ENCODE results near the gene NBL1.

Gene NBL1

GRCh38 chr1:19643602-19644394, at the start of gene NBL1:
TSS of gene NBL1 (plus strand) at chr1:19644311. CDS start at chr1:19655031, 10,720 bp downstream.
- peak; percentile 69 for DNase-seq (ENCODE audit: low read depth)

GRCh38 chr1:19596065-19596713, 47.9 kb upstream of the NBL1 start:
- peak; percentile 2 for DNase-seq (ENCODE audit: low read depth)

GRCh38 chr1:19596714-19597495, 47.2 kb upstream of the NBL1 start:
- DNase-seq (ENCODE audit: low read depth), result peak; percentile 91

- DNase-seq (ENCODE audit: low read depth), result no peak
Measured at GRCh38 chr1:19597496-19598309, 46.4 kb upstream of the NBL1 start.

GRCh38 chr1:19599810-19600209, 44.3 kb upstream of the NBL1 start:
- no peak for DNase-seq (ENCODE audit: low read depth)

GRCh38 chr1:19602486-19602885, 41.6 kb upstream of the NBL1 start:
- no peak for DNase-seq (ENCODE audit: low read depth)

GRCh38 chr1:19605967-19606366, 38.1 kb upstream of the NBL1 start:
- no peak for DNase-seq (ENCODE audit: low read depth)

GRCh38 chr1:19606817-19607642, 37.1 kb upstream of the NBL1 start:
- DNase-seq (ENCODE audit: low read depth), result no peak

- DNase-seq (ENCODE audit: low read depth), result no peak
Measured at GRCh38 chr1:19608232-19608631, 35.9 kb upstream of the NBL1 start.

- no peak for DNase-seq (ENCODE audit: low read depth)
Measured at GRCh38 chr1:19610282-19610981, 33.7 kb upstream of the NBL1 start.

- DNase-seq (ENCODE audit: low read depth), result no peak
Measured at GRCh38 chr1:19612530-19612929, 31.6 kb upstream of the NBL1 start.

- DNase-seq (ENCODE audit: low read depth), result no peak
Measured at GRCh38 chr1:19613171-19613703, 30.9 kb upstream of the NBL1 start.

- DNase-seq (ENCODE audit: low read depth), result no peak
Measured at GRCh38 chr1:19615438-19615837, 28.7 kb upstream of the NBL1 start.

- DNase-seq (ENCODE audit: low read depth), result no peak
Measured at GRCh38 chr1:19616489-19616888, 27.6 kb upstream of the NBL1 start.

- DNase-seq (ENCODE audit: low read depth), result no peak
Measured at GRCh38 chr1:19617376-19617775, 26.7 kb upstream of the NBL1 start.

GRCh38 chr1:19618428-19618827, 25.7 kb upstream of the NBL1 start:
- no peak for DNase-seq (ENCODE audit: low read depth)

- DNase-seq (ENCODE audit: low read depth), result no peak
Measured at GRCh38 chr1:19619697-19620384, 24.3 kb upstream of the NBL1 start.

GRCh38 chr1:19620786-19621185, 23.3 kb upstream of the NBL1 start:
- no peak for DNase-seq (ENCODE audit: low read depth)

GRCh38 chr1:19621274-19621950, 22.7 kb upstream of the NBL1 start:
- DNase-seq (ENCODE audit: low read depth), result no peak
